ENCODE measurements around the gene RAB40B.

Gene RAB40B

GRCh38 chr17:82658331-82658730 is 40.2 kb downstream of the RAB40B start:
- ChIA-PET CTCF (no interaction called here), POLR2A (no interaction called here)
- Histone ChIP-seq H3K4me3 (ENCODE audit: low read depth, low read length) (no peak overlapping the region), H3K36me3 (ENCODE audit: control insufficient read depth in 2 of 2, insufficient read depth in 1 of 2, low read length in 2 of 2) (peaks cover 7 to 38% of the 10 kb centered on the region in 2 experiments), H3K27ac (ENCODE audit: extremely low read depth, low read depth, low read length) (no peak overlapping the region), H3K9me3 (ENCODE audit: control insufficient read depth, insufficient read depth, low read depth, low read length) (no peaks in the 10 kb centered on the region), H3K4me1 (ENCODE audit: control insufficient read depth, insufficient read depth, low read length) (no peaks in the 10 kb centered on the region)
- TF ChIP-seq ZBTB21 (tag by site-specific recombination; IDR thresholded peaks at IDR 0.05): no peak
- TF ChIP-seq ZNF266 (tag by site-specific recombination; IDR thresholded peaks at IDR 0.05; ENCODE audit: low read depth): no peak
- TF ChIP-seq ZNF513 (tag by site-specific recombination; IDR thresholded peaks at IDR 0.05): no peak
- TF ChIP-seq ZNF670 (tag by site-specific recombination; IDR thresholded peaks at IDR 0.05; ENCODE audit: low read depth): no peak
- TF ChIP-seq ZNF223 (tag by site-specific recombination; IDR thresholded peaks at IDR 0.05): no peak
- TF ChIP-seq ZNF768 (tag by site-specific recombination; IDR thresholded peaks at IDR 0.05): no peak
- TF ChIP-seq ZNF561 (tag by site-specific recombination; IDR thresholded peaks at IDR 0.05; ENCODE audit: borderline replicate concordance): no peak
- no peak for TF ChIP-seq ZNF521 (tag by site-specific recombination; IDR thresholded peaks at IDR 0.05)
- no peak for TF ChIP-seq MYNN (tag by site-specific recombination; IDR thresholded peaks at IDR 0.05; ENCODE audit: borderline replicate concordance)
- TF ChIP-seq ZNF184 (tag by site-specific recombination; IDR thresholded peaks at IDR 0.05): no peak
- TF ChIP-seq ZFP37 (tag by site-specific recombination; IDR thresholded peaks at IDR 0.05): no peak
- TF ChIP-seq ZNF24 (tag by site-specific recombination; IDR thresholded peaks at IDR 0.05): no peak
- TF ChIP-seq ZNF366 (tag by site-specific recombination; conservative IDR thresholded peaks at IDR 0.05): no peak
- no peak for TF ChIP-seq ZBTB49 (tag by site-specific recombination; IDR thresholded peaks at IDR 0.05; ENCODE audit: low read depth)

- CTCF ChIA-PET: no interaction called here
- POLR2A ChIA-PET: no interaction called here
- Histone ChIP-seq H3K27ac (ENCODE audit: extremely low read depth, low read depth, low read length) (no peak overlapping the region), H3K4me1 (ENCODE audit: control insufficient read depth, insufficient read depth, low read length) (no peaks in the 10 kb centered on the region), H3K9me3 (ENCODE audit: control insufficient read depth, insufficient read depth, low read depth, low read length) (no peaks in the 10 kb centered on the region), H3K36me3 (ENCODE audit: control insufficient read depth in 2 of 2, insufficient read depth in 1 of 2, low read length in 2 of 2) (peaks cover 7 to 38% of the 10 kb centered on the region in 2 experiments), H3K4me3 (ENCODE audit: low read depth, low read length) (no peak overlapping the region)
- no peak for TF ChIP-seq ZNF292 (tag by site-specific recombination; IDR thresholded peaks at IDR 0.05; ENCODE audit: borderline replicate concordance, low read depth)
- TF ChIP-seq ZNF558 (tag by site-specific recombination; IDR thresholded peaks at IDR 0.05): no peak
- TF ChIP-seq MYNN (tag by site-specific recombination; IDR thresholded peaks at IDR 0.05; ENCODE audit: borderline replicate concordance): no peak
- no peak for TF ChIP-seq ZSCAN16 (tag by site-specific recombination; IDR thresholded peaks at IDR 0.05)
- TF ChIP-seq GLI2 (tag by site-specific recombination; IDR thresholded peaks at IDR 0.05; ENCODE audit: borderline replicate concordance, low read depth): no peak
- no peak for TF ChIP-seq ZNF677 (tag by site-specific recombination; IDR thresholded peaks at IDR 0.05)
Observed at GRCh38 chr17:82657926-82658325, 40.6 kb downstream of the RAB40B start.

- no peak overlapping the region for H3K27ac ChIP-seq (ENCODE audit: extremely low read depth, low read depth, low read length)
- H3K4me1 ChIP-seq (ENCODE audit: control insufficient read depth, insufficient read depth, low read length): no peaks in the 10 kb centered on the region
- CTCF ChIA-PET: interaction anchor here (0.7 to 1.2 kb wide), 2 partner anchors 96 to 119 kb away, joined by 3 read pairs; no protein-coding TSS in a partner anchor
- H3K9me3 ChIP-seq (ENCODE audit: control insufficient read depth, insufficient read depth, low read depth, low read length): no peaks in the 10 kb centered on the region
- POLR2A ChIA-PET: interaction anchor here (0.7 kb wide), 1 partner anchor 940 kb away, joined by 6 read pairs; no protein-coding TSS in a partner anchor
- H3K36me3 ChIP-seq (ENCODE audit: control insufficient read depth in 2 of 2, insufficient read depth in 1 of 2, low read length in 2 of 2): peaks cover 7 to 38% of the 10 kb centered on the region in 2 experiments
- H3K4me3 ChIP-seq (ENCODE audit: low read depth, low read length): no peak overlapping the region
- no peak for TF ChIP-seq ZNF501 (tag by site-specific recombination; IDR thresholded peaks at IDR 0.05)
- no peak for TF ChIP-seq ZNF623 (tag by site-specific recombination; IDR thresholded peaks at IDR 0.05)
- no peak for TF ChIP-seq ZNF488 (tag by site-specific recombination; IDR thresholded peaks at IDR 0.05)
Observed at GRCh38 chr17:82656266-82656665, 42.2 kb downstream of the RAB40B start.
